NCI-H2227 treated with DMSO at 0.1 percent for 48 hours (cell line): Measurements from ENCODE around the gene EDC3.
A peak's percentile ranks its signal among the peaks of the same experiment; 100 is the strongest.
"Not testable (repeated sequence)": the region's sequence is repeated elsewhere in the genome, so short reads cannot be mapped to it uniquely, and the experiment has no call there.

ENCODE experiments used
- DNase-seq: peaks from one replicate; lab custom pipeline; 2025; lab: John Stamatoyannopoulos, UW

The EDC3 gene

GRCh38 chr15:74651242-74651741 lies 44.5 kb downstream of the EDC3 start:
- no peak for DNase-seq

- no peak for DNase-seq
Observed at GRCh38 chr15:74648051-74648842, 47.6 kb downstream of the EDC3 start.

- DNase-seq = no peak
Observed at GRCh38 chr15:74646480-74646879, 49.3 kb downstream of the EDC3 start.

GRCh38 chr15:74643665-74644204 lies 52.1 kb downstream of the EDC3 start:
- no peak for DNase-seq

GRCh38 chr15:74642734-74643664 lies 52.8 kb downstream of the EDC3 start:
- peak; percentile 26 for DNase-seq

GRCh38 chr15:74642348-74642733 lies 53.5 kb downstream of the EDC3 start:
- no peak for DNase-seq

- no peak for DNase-seq
Observed at GRCh38 chr15:74641151-74641550, 54.7 kb downstream of the EDC3 start.

GRCh38 chr15:74636984-74637383 lies 58.8 kb downstream of the EDC3 start:
- no peak for DNase-seq

GRCh38 chr15:74635228-74635627 lies 60.6 kb downstream of the EDC3 start:
- peak; percentile 26 for DNase-seq

GRCh38 chr15:74633781-74634180 lies 62.0 kb downstream of the EDC3 start:
- no peak for DNase-seq

- DNase-seq = no peak
Observed at GRCh38 chr15:74632601-74633000, 63.2 kb downstream of the EDC3 start.

GRCh38 chr15:74631935-74632560 lies 63.8 kb downstream of the EDC3 start:
- no peak for DNase-seq

- no peak for DNase-seq
Observed at GRCh38 chr15:74631408-74631807, 64.4 kb downstream of the EDC3 start.

- no peak for DNase-seq
Observed at GRCh38 chr15:74631087-74631385, 64.8 kb downstream of the EDC3 start.

GRCh38 chr15:74630284-74631086 lies 65.3 kb downstream of the EDC3 start:
- DNase-seq = no peak

- not testable (repeated sequence) for DNase-seq
Observed at GRCh38 chr15:74629696-74630095, 66.1 kb downstream of the EDC3 start.

GRCh38 chr15:74628949-74629348 lies 66.9 kb downstream of the EDC3 start:
- DNase-seq = no peak

GRCh38 chr15:74628199-74628598 lies 67.6 kb downstream of the EDC3 start:
- no peak for DNase-seq

- no peak for DNase-seq
Observed at GRCh38 chr15:74627766-74628165, 68.1 kb downstream of the EDC3 start.

GRCh38 chr15:74626752-74627692 lies 68.8 kb downstream of the EDC3 start:
- no peak for DNase-seq
